GM23338 (cell line): ENCODE measurements around the gene MTPN. TPM values are rescaled to one million over a fixed set of nuclear protein-coding genes. Genes with fewer than 3 reads are reported as not detected.

Source experiments
- ATAC-seq: fragments of 200-7000 bp; cut with Tn5 transposase; 3 replicates; pipeline ENCODE4 v1.9.1; 2020
- DNase-seq: peaks from one replicate; pipeline ENCODE4 v3.0.0-alpha.2; 2015; ENCODE audit warnings: low spot score
- H2AFZ ChIP-seq: fragments of 200-600 bp; sonication (generic); 2 replicates; pipeline ENCODE4 v1.8.0; 2016; ENCODE audit warnings: antibody characterized with exemption, mild to moderate bottlenecking, moderate library complexity
- H3F3A ChIP-seq: fragments of 200-600 bp; sonication (generic); replicated peaks from 2 replicates; pipeline ENCODE4 v1.8.0; 2017; ENCODE audit warnings: antibody characterized with exemption, mixed run types, low read depth
- H3K27ac ChIP-seq: fragments of 200-600 bp; sonication (generic); 2 replicates; pipeline ENCODE4 v1.6.1; 2016; ENCODE audit warnings: low read depth
- H3K27me3 ChIP-seq: fragments of 200-600 bp; sonication (generic); 2 replicates; pipeline ENCODE4 v1.8.0; 2016; ENCODE audit warnings: mild to moderate bottlenecking, mixed run types, moderate library complexity; ENCODE audit not compliant: insufficient read depth
- H3K36me3 ChIP-seq: fragments of 200-600 bp; sonication (generic); 2 replicates; pipeline ENCODE4 v1.8.0; 2016; ENCODE audit warnings: mild to moderate bottlenecking; ENCODE audit not compliant: insufficient read depth
- H3K4me1 ChIP-seq: fragments of 200-600 bp; sonication (generic); 2 replicates; pipeline ENCODE4 v1.8.0; 2016; ENCODE audit warnings: mild to moderate bottlenecking, moderate library complexity; ENCODE audit not compliant: insufficient read depth
- H3K4me2 ChIP-seq: fragments of 200-600 bp; sonication (generic); 2 replicates; pipeline ENCODE4 v1.7.1; 2017; ENCODE audit warnings: mixed run types
- H3K4me3 ChIP-seq: fragments of 200-600 bp; sonication (generic); 2 replicates; pipeline ENCODE4 v1.6.1; 2016; ENCODE audit warnings: mixed run types
- H3K79me2 ChIP-seq: fragments of 200-600 bp; sonication (generic); replicated peaks from 2 replicates; pipeline ENCODE4 v1.8.0; 2017; ENCODE audit warnings: mild to moderate bottlenecking; ENCODE audit not compliant: insufficient read depth
- H3K9me2 ChIP-seq: fragments of 200-600 bp; sonication (generic); 2 replicates; pipeline ENCODE4 v1.8.0; 2017; ENCODE audit not compliant: insufficient read depth
- H4K20me1 ChIP-seq: fragments of 200-600 bp; sonication (generic); replicated peaks from 2 replicates; pipeline ENCODE4 v1.8.0; 2017; ENCODE audit warnings: mild to moderate bottlenecking; ENCODE audit not compliant: insufficient read depth
- H3K27ac Mint-ChIP-seq: 2 replicates; pipeline ENCODE4 v1.8.0; 2020; ENCODE audit warnings: inconsistent platforms, mild to moderate bottlenecking, moderate library complexity, mixed read lengths
- H3K27me3 Mint-ChIP-seq: 3 replicates; pipeline ENCODE4 v1.8.0; 2022; ENCODE audit warnings: low read depth, mild to moderate bottlenecking, moderate library complexity, mixed read lengths, inconsistent platforms; ENCODE audit not compliant: insufficient read depth, poor library complexity
- H3K36me3 Mint-ChIP-seq: 3 replicates; pipeline ENCODE4 v1.8.0; 2021; ENCODE audit warnings: low read depth, mild to moderate bottlenecking, inconsistent platforms, moderate library complexity, mixed read lengths
- H3K4me1 Mint-ChIP-seq: 3 replicates; pipeline ENCODE4 v1.8.0; 2020; ENCODE audit warnings: mild to moderate bottlenecking, inconsistent platforms, mixed read lengths
- H3K4me3 Mint-ChIP-seq: 3 replicates; pipeline ENCODE4 v1.8.0; 2021; ENCODE audit warnings: moderate library complexity, mild to moderate bottlenecking, inconsistent platforms, mixed read lengths
- H3K9me3 Mint-ChIP-seq: 3 replicates; pipeline ENCODE4 v1.8.0; 2020; ENCODE audit warnings: moderate library complexity, mild to moderate bottlenecking, inconsistent platforms, mixed read lengths
- CREB1 ChIP-seq: fragments of 250-450 bp; sonication (Bioruptor Pico); IDR thresholded peaks from 2 replicates; pipeline ENCODE4 v1.5.0; 2020; ENCODE audit warnings: low read depth, mild to moderate bottlenecking, moderate library complexity
- CTCF ChIP-seq, 2 experiments: fragments of 200-600 bp in 1 of 2; sonication (generic) in 1 of 2; conservative IDR thresholded peaks; 2 replicates each; pipeline versions ENCODE4 v1.5.1 to v1.6.1; 2016 to 2017; ENCODE audit warnings: antibody characterized with exemption in 2 of 2, low read depth in 2 of 2, mild to moderate bottlenecking in 2 of 2, moderate library complexity in 1 of 2
- ETS1 ChIP-seq: IDR thresholded peaks from 2 replicates; pipeline ENCODE4 v1.6.1; 2016; ENCODE audit warnings: antibody characterized with exemption
- EZH2 ChIP-seq: fragments of 200-600 bp; sonication (generic); IDR thresholded peaks from one replicate; pipeline ENCODE4 v1.8.0; 2017; ENCODE audit warnings: antibody characterized with exemption, mild to moderate bottlenecking, low read depth; ENCODE audit not compliant: unreplicated experiment
- EZH2phosphoT487 ChIP-seq: fragments of 200-600 bp; sonication (generic); IDR thresholded peaks from one replicate; pipeline ENCODE4 v1.8.1; 2018; ENCODE audit warnings: antibody characterized with exemption; ENCODE audit not compliant: unreplicated experiment
- JUNB ChIP-seq: IDR thresholded peaks from one replicate; pipeline ENCODE4 v1.6.1; 2016; ENCODE audit warnings: antibody characterized with exemption; ENCODE audit not compliant: unreplicated experiment
- NANOG ChIP-seq: IDR thresholded peaks from 2 replicates; pipeline ENCODE4 v1.6.1; 2016; ENCODE audit warnings: antibody characterized with exemption, borderline replicate concordance
- POLR2AphosphoS5 ChIP-seq: IDR thresholded peaks from 2 replicates; pipeline ENCODE4 v1.6.1; 2016; ENCODE audit warnings: antibody characterized with exemption, low read depth
- REST ChIP-seq: IDR thresholded peaks from one replicate; pipeline ENCODE4 v1.6.1; 2018; ENCODE audit warnings: antibody characterized with exemption; ENCODE audit not compliant: unreplicated experiment
- STAT1 ChIP-seq: IDR thresholded peaks from one replicate; pipeline ENCODE4 v1.6.1; 2016; ENCODE audit warnings: antibody characterized with exemption; ENCODE audit not compliant: unreplicated experiment
- ZNF114 ChIP-seq: fragments of 250-450 bp; sonication (Bioruptor Pico); IDR thresholded peaks from 2 replicates; pipeline ENCODE4 v1.5.0; 2020; ENCODE audit warnings: mild to moderate bottlenecking, moderate library complexity
- ZNF331 ChIP-seq: fragments of 250-450 bp; sonication (Bioruptor Pico); IDR thresholded peaks from 2 replicates; pipeline ENCODE4 v1.5.0; 2020; ENCODE audit warnings: low read depth, mild to moderate bottlenecking, moderate library complexity
- polyA plus RNA-seq: library from polyadenylated mRNA; unstranded; fragments of >200 nt; fragmentation: Nextera tagmentation; extraction: Ambion mirVana; gene quantifications from 2 replicates; pipeline ENCODE4 v1.2.1, GENCODE V29; 2016
- total RNA-seq: library from RNA; depleted of rRNA; stranded (reverse); fragments of >200 nt; shearing (Covaris generic); gene quantifications from 2 replicates; pipeline ENCODE4 v1.2.3, GENCODE V29; 2014

Gene MTPN
- total and polyA plus RNA-seq, 2 experiments from 2014 or later, result 87.7 to 90.3 TPM

- TF ChIP-seq REST (no peak), EZH2phosphoT487 (no peak), EZH2 (no peak), CREB1 (CRISPR knock-in tag) (no peak), POLR2AphosphoS5 (no peak), ZNF114 (CRISPR knock-in tag) (no peak), ETS1 (no peak), NANOG (no peak), ZNF331 (CRISPR knock-in tag) (no peak)
These were observed 32.4 kb downstream of the MTPN start (continued) for GRCh38 chr7:135944753-135945152.

GRCh38 chr7:135943134-135943879, 33.9 kb downstream of the MTPN start:
- peaks cover 32% of the 10 kb centered on the region for H3K4me1 Mint-ChIP-seq
- H3K4me2 ChIP-seq, result 0 out of 2 replicates have a peak overlapping the region, but pooled peaks have one; percentile 18
- peaks cover 26% of the 10 kb centered on the region for H3K4me1 ChIP-seq
- no peaks in the 10 kb centered on the region for H3K36me3 Mint-ChIP-seq
- no peaks in the 10 kb centered on the region for H3K9me2 ChIP-seq
- H3K27ac Mint-ChIP-seq, result peak overlapping the region; percentile 91
- peaks cover 45% of the 10 kb centered on the region for H3K79me2 ChIP-seq
- no peaks in the 10 kb centered on the region for H3F3A ChIP-seq
- 0 out of 2 replicates have a peak overlapping the region, but pooled peaks have one; percentile 5 for H3K27ac ChIP-seq
- H3K27me3 ChIP-seq, result no peaks in the 10 kb centered on the region
- no peak overlapping the region for H2AFZ ChIP-seq
- no peaks in the 10 kb centered on the region for H3K27me3 Mint-ChIP-seq
- peak; percentile 8 for DNase-seq
- no peak for ATAC-seq
- H3K4me3 Mint-ChIP-seq, result no peak overlapping the region
- no peak overlapping the region for H3K4me3 ChIP-seq
- peaks cover 3% of the 10 kb centered on the region; the same call in 1 of the 2 replicates for H3K36me3 ChIP-seq
- H4K20me1 ChIP-seq, result no peaks in the 10 kb centered on the region
- no peaks in the 10 kb centered on the region for H3K9me3 Mint-ChIP-seq
- no peak for TF ChIP-seq ZNF114 (CRISPR knock-in tag)
- no peak for TF ChIP-seq ZNF331 (CRISPR knock-in tag)
- no peak for TF ChIP-seq JUNB
- TF ChIP-seq ETS1, result no peak
- TF ChIP-seq POLR2AphosphoS5, result no peak
- TF ChIP-seq NANOG, result no peak
- TF ChIP-seq CREB1 (CRISPR knock-in tag), result no peak
- TF ChIP-seq EZH2phosphoT487, result no peak
- TF ChIP-seq STAT1, result no peak
- no peak for TF ChIP-seq CTCF (conservative IDR thresholded peaks at IDR 0.05; ENCODE audit: low read depth in 2 of 2)
